Cardiac fibroblast (primary cell): ENCODE measurements around the gene MSI2.
A peak's percentile ranks its signal among the peaks of the same experiment; 100 is the strongest.

ENCODE experiments used
- DNase-seq, 2 donors: peaks; one replicate each; pipeline versions ENCODE4 v3.0.0 to v3.0.0-alpha.2; 2010; ENCODE audit warnings: low read depth in 2 of 2
- H3K4me3 ChIP-seq, 2 donors: replicated peaks in 1 of 2; 1 replicate in 1 of 2; 2 replicates in 1 of 2; pipeline ENCODE4 v1.5.1; 2011; ENCODE audit warnings: low read depth in 2 of 2, low read length in 2 of 2, mild to moderate bottlenecking in 2 of 2, moderate library complexity in 1 of 2
- CTCF ChIP-seq: IDR thresholded peaks from one replicate; pipeline ENCODE4 v1.5.1; 2011; ENCODE audit warnings: low read depth, mild to moderate bottlenecking, low read length, inconsistent platforms

The MSI2 gene

GRCh38 chr17:57512691-57513090 is 256.4 kb downstream of the MSI2 start:
- TF ChIP-seq CTCF: no peak
- DNase-seq: no peak
- no peak overlapping the region for H3K4me3 ChIP-seq

DNA sequence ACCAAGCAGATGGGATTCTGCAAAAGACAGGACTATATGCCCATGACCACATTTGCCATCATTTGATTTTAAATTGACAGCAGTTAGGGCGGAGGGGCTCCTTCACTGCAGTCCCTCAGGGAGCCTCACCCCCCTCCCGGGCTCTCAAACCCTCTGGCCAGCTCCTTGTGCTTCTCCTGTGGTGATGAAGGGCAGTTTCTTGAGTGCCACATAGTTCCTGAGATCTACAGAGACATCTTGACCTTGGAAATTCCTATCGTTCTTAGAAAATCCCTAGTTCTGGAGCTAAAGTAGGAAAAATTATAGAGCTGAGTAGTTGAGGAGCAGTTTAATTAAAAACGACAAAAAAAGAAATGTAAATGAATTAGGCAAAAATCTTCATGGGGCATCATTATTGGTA is 257.2 kb downstream of the MSI2 start:
- TF ChIP-seq CTCF: no peak
- no peak for DNase-seq
- no peak overlapping the region for H3K4me3 ChIP-seq

GRCh38 chr17:57514614-57515013 is 258.3 kb downstream of the MSI2 start:
- H3K4me3 ChIP-seq: no peak overlapping the region
- TF ChIP-seq CTCF: no peak
- no peak for DNase-seq

DNA sequence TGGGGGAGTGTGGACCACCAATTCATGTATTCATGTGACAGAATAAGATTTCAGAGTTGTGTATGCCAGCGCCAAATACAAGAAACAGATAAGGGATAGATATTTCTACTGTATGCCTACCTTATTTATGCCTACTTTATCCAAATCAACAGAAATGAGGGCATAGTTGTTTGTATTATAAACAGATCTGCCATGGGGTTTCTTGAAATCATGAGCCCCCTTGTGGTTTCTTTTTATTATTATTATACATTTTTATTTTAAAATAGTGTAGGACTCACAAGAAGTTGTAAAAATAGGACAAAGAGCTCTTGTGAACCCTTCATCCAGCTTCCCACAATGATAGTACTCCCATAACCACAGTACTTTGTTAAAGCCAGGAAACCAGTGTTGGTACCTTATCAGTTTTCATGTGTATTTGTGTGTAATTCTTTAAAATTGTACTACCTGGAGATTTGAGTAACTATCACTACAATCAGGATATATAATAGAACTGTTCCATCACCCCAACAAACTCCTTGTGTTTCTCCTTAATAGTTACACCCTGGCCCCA is 259.4 kb downstream of the MSI2 start:
- no peak overlapping the region for H3K4me3 ChIP-seq
- peak in 1 of 2 donors; percentile 14 for DNase-seq
- TF ChIP-seq CTCF: no peak

DNA sequence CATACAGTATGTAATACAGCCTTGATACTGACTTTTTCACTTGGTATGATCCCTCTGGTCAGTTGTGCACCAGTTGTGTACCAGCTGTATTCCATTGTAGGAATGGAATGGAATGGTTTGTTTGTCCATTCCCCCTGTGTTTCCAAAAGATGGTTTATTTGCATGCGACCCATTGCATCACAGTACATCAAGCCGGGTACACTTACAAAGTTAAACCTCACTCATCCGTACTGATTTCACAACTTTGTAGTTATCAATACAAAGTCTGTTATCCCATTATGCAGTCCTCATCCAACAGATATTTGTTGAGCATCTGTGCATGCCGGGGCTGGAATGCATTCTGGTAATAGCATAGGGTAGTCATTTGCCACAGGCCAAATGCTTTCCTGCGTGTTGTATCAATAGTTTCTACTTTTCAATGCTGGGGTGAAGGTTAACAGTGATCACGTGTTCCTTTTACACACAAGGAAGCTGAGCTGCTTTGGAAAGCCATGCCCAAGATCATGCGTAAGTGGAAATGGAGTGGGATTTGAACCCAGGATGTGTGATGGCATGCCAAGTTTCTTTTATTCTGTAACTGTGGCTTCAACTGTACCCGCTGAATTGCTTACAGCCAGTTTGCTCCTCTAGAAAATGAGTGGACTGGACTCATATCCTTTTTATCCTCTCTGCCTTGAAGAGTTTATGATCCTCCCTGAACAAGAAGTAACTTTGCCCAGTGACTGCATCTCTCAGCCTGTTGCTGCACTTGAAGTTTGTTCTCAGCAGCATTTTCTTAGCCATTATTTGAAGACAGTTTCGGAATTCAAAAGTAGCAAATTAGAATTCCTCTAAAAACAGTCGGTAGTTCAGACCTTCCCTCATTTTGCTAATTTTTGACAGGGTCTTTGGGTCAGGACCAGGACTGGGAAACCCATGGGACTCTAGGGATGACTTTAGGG is 260.2 kb downstream of the MSI2 start:
- H3K4me3 ChIP-seq: no peak overlapping the region
- no peak for TF ChIP-seq CTCF
- DNase-seq: no peak

GRCh38 chr17:57517273-57517631 is 260.9 kb downstream of the MSI2 start:
- no peak overlapping the region for H3K4me3 ChIP-seq
- no peak for DNase-seq
- TF ChIP-seq CTCF: no peak
